Ecto neural progenitor cell (in vitro differentiated cells): ENCODE measurements around the gene BAHCC1.
"Not testable (repeated sequence)": the region's sequence is repeated elsewhere in the genome, so short reads cannot be mapped to it uniquely, and the experiment has no call there.

Experiments used
- DNase-seq: peaks from one replicate; pipeline ENCODE4 v3.0.0-alpha.2; 2018; ENCODE audit warnings: low spot score

BAHCC1 gene

DNA sequence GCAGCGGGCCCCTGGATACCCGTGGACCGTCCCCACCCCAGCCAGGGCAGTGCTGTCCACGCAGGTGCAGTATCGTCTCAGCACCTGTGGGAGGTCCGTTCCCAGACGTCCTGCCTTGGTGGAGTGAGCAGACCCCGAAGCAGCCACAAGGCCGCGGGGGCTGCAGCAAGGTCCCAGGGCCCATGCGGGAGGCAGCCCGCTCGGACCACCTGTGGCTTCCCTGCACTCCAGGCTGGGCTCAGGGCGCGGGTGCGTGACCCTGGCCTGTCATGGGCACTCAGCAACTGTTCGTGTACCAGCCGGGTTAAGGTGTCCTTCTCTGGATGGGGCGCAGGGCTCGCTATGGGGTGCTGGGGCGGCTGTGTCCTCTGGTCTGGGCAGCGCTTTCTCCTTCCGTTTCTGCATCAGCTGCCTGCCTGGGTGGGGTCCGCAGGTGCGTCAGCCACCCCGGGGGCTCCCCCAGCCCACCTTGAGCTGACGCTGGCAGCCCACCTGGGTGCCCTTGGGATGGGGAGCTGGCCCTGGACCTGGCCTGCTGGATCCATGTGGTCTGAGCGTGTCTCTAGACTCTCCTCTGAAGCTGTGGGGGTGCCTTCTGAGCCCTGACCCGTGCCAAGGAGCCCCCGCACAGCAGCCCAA, 18.4 kb downstream of the BAHCC1 start:
- no peak for DNase-seq

DNA sequence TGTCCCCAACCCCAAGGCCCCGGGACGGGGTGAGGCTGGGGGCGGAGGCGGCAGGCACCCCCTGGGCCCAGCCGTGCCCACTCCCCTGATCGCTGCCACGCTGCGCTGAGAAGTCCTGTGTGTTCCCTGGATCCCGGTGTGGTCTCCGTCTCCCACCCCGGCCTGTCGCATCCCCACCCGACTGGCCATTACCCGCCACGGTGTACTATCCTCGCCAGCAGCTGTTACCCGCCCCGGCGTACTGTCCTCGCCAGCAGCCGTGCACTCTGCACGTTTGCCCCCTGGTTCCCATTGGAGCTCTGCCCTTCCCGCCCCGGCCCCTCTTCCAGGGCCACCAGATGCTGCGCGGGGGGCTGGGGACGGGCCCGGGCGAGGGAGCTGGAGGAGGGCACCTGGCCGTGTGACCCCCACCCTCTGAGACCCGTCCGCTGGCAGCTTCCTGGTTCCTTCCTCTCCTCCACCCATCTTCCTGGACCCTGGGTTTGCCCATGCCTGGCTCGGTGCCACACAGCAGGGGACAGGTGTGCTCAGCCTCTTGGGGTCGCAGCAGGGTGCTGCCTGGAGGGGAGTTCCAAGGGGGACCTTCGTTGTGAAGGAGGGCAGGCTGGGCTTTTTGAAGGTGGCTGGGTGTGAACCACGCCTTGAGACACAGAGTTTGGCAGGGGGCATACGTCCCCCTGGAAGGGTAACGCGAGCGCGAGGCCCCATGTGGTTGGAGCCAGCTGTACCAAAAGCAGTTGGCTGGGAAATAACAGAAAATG, 19.7 kb downstream of the BAHCC1 start:
- no peak for DNase-seq

DNA sequence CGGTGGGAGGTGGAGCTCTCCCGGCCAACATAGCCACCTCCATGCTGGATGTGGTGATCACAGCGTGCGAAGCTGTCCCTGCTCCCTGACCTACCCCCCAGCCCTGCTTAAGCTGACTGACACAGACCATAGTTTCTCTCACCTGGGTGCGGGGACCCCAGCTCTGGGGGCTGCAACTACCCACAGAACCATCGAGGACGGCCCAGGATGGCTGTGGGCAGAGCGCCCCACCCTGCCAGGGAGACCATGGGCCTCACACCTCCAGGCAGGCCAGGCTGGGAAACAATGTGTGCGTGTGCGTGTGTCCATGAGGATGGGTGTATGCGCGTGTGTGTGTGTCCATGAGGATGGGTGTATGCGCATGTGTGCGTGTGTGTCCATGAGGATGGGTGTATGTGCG, 20.4 kb downstream of the BAHCC1 start:
- no peak for DNase-seq

DNA sequence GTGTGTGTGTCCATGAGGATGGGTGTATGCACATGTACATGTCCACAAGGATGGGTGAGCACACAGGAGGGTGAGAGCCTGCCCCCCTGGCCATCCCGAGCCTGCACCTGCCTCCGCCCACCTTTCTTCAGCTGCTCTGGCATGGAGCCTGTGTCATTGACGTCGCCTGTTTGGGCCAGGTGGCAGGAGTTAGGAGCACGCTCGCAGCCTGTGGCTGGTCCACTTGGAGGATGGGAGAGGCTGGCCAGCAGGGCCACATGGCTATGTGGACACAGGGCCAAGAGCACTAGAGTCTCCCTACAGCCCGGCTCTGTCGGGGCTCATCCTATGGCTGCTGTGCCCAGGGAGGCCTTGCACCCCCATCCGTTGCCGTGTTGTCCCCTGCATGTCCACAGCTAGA, 21.4 kb downstream of the BAHCC1 start:
- no peak for DNase-seq

DNA sequence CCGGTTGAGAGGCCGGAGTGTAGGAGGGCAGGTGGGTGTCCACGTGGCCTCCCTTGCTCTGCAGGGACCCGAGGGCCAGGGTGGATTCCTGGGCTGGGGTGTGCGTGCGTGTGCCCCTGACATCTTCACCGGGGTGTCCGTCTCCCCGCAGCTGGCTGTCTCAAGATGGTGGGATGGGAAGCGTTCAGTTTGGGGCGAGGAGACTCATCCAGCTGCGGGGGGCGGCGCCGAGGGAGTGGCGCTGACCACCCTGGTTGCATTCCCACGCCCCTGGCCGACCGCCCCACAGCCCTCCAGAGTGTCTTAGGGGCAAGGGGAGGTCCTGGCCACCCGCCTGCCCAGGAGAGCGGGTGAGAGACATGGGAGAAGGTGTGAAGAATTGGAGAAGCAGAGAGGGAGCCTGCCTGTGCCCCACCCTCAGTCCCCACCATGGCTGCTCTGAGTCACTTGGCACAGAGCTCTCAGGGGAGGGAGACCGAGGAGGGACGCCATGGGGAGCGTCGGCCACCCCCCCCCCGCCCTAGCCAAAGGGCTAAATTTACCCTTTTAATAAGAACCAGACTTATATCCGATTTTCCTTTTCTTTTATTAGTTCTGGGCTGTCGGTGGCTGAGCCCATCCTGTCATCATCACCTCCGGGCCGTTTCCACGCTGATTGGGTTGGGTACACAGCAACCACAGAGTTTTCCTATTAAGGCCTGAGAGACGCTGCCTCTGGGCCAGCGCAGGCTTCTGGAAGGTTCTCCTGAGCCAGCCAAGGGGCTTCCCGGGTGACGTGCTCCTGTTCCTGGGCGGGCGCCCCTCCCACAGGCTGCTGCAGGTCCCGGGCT, 22.0 kb downstream of the BAHCC1 start:
- DNase-seq = no peak

DNA sequence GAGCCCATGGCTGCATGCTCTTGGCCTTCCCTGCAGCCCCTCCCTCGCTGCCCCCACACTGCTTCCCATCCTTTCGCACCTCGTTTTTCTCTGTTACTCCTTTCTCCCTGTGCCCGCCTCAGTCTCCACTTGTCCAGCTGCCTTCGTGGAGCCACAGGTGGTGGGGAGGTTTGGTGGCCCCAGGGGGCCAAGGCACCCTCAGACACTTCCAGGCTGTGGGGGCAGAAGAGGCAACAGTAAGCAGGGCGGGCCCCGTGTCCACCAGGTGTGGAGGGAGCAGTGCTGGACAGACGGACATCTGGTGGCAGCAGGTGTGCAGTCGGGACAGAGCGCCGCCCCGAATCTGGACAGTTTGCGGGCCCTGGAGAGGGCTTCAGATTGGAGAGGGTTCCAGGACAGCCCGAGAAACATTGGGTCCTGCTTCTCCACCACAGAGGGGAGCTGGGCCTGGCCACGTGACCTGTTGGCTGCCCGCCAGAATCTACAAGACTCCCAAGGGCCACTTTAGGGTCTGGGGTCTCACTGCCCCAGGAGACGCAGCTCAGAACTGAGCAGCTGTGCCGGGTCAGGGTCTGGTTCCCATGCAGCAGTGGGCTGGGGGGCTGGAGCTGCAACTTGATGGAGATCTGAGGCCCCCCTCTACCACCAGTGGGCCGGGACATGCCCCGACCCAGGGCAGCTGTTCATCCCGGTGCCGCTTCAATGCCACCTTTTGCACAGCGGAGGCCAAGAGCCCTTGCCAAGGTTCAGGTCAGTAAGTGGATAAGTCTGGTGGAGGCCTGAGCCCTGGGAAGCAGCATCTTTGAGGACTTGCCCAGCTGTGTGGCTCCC, 22.8 kb downstream of the BAHCC1 start:
- no peak for DNase-seq

DNA sequence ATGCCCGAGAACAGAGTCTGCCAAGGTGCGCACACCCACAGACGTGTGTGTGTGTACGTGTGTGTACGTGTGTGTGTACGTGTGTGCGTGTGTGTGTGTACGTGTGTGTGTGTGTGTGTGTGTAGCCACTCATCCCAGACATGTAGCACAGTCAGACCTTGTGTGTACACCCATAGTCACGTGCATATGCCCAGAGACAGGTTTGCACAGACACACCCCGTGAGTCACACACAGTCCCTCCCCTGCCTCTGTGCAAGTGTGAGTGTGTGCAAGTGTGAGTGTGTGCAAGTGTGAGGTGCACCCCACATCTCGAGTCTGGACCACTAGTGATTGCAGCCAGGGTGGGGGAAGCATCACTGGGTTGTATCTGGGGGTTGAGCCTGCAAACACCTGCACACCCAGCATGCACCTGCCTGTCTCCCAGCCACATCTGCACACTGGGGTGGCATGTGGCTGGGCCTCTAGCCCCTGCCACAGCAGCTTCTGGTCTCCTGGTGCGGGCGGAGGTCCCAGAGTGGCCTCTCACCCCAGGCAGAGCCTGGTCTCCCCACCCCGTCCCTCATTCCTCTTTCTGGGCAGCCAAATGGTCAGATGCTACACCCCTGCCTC, 23.6 kb downstream of the BAHCC1 start:
- DNase-seq = no peak

DNA sequence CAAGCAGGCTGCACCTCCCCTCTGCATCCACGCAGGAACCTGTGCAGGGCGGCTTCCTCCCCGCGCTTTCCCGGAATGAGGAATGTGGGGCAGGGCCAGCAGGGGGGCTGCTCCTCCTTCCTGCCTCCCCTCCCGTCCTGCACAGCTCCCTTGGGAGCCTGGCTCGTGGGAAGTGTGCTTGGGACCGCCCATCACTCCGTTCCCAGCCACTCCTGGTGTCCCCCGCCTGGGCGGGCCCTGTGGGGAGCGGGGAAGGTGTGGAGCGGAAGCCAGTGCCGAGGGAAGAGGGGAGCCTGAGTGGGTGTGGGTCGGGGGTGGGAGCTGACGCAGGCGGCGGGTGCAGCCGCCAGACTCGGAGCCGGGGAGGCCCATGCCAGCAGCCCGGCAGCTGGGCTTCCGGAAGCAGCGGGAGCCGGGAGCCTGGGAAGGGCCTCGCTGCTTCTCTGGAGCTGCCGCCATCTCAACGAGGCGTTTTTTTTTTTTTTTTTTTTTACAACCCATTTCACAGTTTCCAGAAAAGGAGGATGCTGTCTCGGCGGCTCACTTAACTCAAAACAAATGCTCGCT, 24.1 kb downstream of the BAHCC1 start:
- no peak for DNase-seq

DNA sequence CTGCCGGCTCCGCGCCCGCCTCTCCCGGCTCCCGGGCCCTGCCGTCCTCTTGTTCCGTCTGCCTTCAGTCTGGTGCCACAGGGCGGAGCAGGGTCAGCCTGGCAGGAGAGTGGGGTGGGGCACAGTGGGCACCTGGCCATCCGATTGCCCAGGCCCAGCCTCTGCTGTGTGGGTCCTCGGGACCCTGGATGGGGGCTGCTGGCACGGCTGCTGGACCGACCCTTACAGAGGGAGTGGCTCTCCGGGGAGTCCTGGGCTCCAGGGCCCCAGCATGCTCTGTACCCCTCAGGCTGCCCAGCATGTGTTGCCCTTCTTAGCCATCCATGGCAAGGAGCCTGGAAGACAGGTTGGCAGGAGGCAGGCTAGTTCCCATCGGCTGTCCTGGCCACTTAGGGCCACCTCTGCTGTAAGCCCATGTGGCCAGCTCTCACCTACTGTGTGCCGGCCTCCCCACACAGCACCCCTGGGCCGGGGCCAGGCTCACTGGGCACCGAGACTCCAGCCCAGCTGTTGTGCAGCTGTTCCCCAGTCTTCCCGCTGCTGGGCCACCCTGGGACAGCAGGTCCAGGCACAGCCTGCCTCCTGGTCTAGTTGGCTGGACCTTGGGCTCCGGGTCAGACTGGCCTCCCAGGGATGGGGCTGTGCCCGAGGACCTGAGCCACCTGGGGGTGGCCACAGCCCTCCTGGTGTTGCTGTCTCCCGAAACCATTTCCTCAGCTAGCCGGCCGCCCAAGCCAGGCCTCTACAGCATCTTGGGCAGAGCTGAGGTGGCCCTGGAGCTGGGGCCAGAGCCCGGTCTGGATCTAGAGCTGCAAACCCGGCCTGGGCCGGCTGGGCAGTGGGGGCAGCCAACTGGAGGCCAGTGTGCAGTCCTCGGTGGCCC, 24.9 kb downstream of the BAHCC1 start:
- DNase-seq = no peak

DNA sequence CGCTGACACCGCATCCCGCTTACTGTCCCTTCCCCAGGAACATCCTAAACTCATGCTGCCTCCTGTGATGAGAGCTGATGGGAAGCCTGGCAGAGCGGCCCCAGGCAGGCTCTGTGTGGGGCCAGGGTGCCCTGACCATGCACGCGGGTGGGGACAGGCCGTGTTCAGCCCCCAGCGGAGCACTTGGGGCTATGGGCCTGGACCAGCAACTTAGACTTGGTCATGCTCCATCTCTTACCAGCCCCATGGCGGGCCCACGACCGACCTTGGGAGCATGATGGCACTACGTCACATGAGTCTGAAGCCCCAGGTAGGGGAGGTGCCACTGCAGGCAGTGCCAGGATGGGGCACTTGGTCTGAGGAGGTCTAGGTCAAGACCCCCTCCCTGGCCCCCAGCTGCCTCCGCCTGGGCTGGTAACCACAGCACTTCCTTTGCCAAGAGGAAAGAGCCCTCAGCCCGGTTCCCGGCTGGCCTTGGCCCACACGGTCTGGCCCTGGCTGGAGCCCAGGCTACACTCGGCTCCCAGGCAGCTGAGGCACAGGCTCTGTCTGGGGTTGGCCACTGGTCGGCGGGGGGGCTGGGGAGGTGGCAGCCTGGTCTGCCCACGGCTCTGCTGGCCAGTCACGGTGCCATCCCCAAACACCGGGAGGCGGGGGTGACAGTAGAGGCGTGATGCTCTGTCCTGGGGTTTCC, 25.7 kb downstream of the BAHCC1 start:
- DNase-seq = no peak

DNA sequence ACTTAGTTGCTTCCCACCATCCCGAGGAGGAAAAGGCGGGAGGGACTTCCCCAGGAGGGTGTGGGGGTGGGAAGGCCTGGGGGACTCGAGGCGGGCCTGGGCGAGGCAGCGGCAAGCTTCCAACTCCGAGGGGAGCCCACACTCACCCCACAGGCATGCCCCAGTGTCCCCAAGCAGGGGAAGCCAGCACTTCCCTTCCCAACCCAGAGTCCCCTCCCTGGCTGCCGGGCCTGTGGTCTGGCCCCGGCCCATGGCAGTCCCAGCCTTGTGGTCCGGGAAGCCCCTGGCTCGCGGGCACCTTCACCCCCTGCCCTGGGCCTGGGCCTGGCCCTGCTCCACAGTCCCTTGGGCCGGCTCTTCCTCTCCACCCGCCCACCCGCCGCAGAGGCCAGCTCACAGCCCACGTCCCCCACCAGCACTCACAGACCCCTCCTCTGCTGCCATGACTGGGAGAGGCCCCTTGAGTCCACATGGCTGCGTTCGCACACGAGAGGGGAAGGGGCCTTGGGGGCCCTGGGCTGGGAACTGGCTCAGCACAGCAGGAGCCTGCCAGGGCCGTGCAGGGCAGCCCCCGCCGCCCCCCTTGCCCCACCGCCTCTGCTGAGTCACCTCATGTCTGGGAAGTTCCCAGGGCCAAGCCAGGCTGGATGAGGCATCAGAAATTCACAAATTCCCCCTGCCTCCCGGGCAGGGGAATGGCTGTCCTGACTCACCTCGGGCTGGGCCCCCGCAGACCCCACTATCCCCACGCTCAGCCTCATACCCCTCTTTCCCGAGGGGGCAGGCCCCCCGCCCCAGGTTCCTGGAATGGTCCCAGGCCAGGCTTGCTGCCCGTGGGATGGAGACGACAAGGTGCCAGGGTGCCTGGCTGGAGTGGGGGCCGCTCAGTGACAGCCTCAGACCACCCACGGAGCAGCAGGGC, 27.8 kb downstream of the BAHCC1 start:
- DNase-seq = peak; percentile 76

DNA sequence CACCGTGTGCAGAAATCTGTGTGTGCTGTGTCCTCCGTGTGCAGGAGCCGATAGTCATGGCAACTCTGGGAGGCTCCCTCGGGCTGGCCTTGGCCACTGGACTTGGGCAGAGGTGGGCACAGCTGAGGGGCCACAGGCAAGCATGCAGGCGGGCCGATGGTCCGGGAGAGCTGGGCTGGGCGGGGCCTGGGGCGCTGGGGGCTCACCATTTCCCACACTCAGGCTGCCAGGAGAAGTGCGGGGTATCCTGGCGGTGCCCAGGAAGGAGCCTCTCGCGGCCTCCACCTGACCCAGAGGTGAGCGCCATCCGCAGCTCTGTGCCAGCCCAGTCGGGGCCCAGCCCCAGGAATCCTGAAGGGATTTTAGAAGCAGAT, 28.4 kb downstream of the BAHCC1 start:
- no peak for DNase-seq

DNA sequence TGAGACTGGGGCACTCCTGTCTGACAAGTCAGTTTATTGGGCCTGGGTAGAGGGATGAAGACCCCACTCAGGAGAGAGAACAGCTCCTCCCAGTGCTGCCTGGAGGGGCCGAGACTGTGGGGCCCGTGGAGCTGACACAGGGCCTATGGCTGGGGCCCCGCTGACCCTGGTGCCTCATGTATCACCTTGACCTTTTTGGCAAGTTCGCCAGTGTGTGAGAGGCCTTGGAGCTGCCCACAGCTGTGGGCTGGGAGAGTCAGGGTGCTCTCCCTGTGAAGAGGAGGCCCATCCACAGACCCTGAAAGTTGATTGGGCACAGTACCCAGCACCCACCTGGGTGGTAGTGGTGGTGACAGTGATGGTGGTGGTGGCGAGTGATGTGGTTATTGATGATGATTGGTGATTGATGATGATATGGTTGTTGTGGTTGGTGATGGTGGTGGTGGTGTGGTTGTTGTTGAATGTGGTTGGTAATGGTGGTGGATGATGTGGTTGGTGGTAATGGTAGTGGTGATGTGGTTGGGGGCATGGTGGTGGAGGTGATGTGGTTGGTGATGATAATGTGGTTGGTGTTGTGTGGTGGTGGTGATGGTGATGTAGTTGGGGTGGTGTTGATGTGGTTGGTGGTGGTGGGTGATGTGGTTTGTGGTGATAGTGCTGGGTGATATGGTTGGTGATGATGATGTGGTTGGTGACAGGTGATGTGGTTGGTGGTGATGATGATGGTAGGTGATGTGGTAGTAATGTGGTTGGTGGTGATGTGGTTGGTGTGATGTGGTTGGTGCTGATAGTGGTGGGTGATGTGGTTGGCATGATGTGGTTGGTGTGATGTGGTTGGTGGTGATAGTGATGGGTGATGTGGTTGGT, 29.1 kb downstream of the BAHCC1 start:
- DNase-seq = no peak

DNA sequence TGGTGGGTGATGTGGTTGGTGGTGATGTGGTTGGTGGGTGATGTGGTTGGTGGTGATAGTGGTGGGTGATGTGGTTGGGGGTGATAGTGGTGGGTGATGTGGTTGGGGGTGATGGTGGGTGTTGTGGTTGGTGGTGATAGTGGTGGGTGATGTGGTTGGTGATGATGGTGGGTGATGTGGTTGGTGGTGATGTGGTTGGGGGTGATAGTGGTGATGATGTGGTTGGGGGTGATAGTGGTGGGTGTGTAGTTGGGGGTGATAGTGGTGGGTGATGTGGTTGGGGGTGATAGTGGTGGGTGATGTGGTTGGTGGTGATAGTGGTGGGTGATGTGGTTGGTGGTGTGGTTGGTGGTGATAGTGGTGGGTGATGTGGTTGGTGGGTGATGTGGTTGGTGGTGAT, 29.8 kb downstream of the BAHCC1 start:
- not testable (repeated sequence) for DNase-seq

DNA sequence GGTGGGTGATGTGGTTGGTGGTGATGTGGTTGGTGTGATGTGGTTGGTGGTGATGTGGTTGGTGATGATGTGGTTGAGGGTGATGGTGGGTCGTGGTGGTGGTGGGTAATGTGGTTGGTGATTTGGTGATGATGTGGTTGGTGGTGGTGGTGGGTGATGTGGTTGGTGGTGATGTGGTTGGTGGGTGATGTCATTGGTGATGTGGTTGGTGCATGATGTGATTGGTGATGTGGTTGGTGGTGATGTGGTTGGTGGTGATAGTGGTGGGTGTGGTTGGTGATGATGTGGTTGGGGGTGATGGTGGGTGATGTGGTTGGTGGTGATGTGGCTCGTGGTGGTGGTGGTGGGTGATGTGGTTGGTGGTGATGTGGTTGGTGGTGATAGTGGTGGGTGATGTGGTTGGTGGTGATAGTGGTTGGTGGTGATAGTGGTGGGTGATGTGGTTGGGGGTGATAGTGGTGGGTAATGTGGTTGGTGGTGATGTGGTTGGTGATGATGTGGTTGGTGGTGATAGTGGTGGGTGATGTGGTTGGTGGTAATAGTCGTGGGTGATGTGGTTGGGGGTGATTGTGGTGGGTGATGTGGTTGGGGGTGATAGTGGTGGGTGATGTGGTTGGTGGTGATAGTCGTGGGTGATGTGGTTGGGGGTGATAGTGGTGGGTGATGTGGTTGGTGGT, 30.6 kb downstream of the BAHCC1 start:
- not testable (repeated sequence) for DNase-seq

DNA sequence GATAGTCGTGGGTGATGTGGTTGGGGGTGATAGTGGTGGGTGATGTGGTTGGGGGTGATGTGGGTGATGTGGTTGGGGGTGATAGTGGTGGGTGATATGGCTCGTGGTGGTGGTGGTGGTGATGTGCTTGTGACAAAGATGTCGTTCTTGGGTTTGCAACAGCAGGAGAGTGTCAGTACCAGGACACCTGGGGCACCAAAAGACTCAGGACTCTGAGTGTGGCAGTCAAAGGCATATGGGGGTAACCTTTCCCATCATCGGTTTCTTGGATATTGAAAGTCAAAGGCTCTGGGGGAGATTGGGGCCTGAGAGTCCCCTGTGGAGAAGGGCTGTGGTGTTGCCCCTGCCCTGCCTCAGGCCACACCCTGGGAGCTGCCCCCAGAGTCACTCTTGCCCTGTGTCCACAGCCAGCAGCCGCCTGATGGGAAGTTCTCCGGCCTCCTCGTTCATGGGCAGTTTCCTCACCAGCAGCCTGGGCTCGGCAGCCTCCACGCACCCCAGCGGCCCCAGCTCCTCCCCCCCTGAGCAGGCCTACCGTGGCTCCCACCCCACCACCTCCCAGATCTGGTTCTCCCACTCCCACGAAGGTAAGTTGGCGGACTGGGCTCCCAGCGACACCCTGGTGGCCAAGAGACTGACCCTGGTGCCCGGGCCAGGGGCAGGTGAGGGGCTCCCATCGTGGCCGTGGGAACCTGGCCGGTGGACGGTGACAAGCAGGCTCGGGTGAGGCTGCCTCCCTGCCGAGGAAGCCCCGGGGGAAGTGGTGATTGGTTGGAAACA, 31.3 kb downstream of the BAHCC1 start:
- no peak for DNase-seq
